GM21723 (cell line): ENCODE results near the gene SLC16A3.

Experiments
- ATAC-seq: cut with Tn5 transposase; IDR thresholded peaks from one replicate; pipeline ENCODE4 v1.9.1; 2021; ENCODE audit warnings: mild to moderate bottlenecking, moderate library complexity; ENCODE audit not compliant: unreplicated experiment

The SLC16A3 gene

GRCh38 chr17:82221341-82221902, 7.4 kb upstream of the SLC16A3 start:
- no peak for ATAC-seq

GRCh38 chr17:82222816-82223215, 6.0 kb upstream of the SLC16A3 start:
- no peak for ATAC-seq

DNA sequence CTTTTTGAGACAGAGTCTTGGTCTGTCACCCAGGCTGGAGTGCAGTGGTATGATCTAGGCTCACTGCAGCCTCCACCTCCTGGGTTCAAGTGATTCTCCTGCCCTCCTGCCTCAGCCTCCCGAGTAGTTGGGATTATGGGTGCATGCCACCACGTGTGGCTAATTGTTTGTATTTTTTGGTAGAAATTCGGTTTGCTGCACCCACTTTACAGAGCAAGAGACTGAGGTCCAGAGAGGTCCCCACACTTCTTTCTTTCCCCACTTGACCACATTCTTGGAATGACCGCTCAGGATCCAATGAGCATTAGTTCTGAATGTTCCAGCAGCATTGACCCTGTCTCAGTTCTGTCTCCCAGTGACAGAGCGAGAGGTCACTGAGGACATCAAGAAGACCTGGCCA, 5.3 kb upstream of the SLC16A3 start:
- no peak for ATAC-seq

DNA sequence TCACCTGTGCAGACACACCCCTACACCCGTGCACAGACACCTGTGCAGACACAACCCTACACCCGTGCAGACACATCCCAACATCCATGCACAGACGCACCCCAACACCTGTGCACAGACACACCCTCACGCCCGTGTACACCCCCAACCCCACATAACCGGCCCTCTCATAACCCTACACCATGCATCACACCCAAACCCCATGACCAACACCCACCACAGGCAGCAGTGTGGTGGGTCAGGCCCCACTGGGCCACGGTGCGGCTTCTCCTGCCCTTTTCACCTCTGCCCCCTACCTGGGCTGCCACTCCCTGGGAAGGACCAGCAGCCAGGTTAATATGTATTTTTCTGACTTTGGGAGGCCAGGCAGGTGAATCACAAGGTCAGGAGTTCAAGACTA, 4.2 kb upstream of the SLC16A3 start:
- no peak for ATAC-seq

GRCh38 chr17:82225368-82226029, 3.3 kb upstream of the SLC16A3 start:
- ATAC-seq: no peak

GRCh38 chr17:82226146-82226808, 2.6 kb upstream of the SLC16A3 start:
- no peak for ATAC-seq

- ATAC-seq: no peak
Observed at GRCh38 chr17:82226809-82227628, 1.8 kb upstream of the SLC16A3 start.

DNA sequence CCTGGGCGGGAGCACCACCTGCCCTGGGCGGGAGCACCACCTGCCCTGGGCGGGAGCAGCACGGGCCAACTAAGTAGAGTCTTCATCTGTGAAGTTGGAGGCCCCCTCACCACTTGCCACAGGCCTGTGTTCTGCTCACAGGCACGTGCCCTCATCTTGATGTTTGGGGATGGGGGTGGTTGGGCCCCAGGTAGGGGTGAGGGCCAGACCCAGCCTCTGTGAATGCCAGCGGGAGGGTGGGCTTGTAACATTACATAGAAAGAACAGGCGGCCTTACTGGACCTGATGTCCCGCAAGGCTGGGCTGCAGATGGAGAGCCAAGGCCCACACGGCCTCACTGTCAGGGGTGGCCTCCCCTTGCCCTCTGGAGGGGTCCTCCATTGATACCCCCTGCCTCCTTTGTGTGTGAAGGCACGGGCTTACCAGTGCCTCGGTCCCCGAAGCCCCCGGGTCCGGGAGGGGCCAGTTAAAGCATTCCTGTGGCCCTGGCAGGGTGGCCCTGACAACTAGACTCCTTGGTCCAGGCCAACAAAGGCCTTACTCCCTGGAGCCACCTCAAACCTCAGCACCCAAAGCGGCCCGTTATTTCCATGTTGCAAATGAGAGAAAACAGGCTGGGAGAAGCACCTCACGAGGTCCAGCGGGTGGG, 1.1 kb upstream of the SLC16A3 start:
- no peak for ATAC-seq

- ATAC-seq: peak; percentile 36
Observed at GRCh38 chr17:82228278-82228841, 482 bp upstream of the SLC16A3 start.

DNA sequence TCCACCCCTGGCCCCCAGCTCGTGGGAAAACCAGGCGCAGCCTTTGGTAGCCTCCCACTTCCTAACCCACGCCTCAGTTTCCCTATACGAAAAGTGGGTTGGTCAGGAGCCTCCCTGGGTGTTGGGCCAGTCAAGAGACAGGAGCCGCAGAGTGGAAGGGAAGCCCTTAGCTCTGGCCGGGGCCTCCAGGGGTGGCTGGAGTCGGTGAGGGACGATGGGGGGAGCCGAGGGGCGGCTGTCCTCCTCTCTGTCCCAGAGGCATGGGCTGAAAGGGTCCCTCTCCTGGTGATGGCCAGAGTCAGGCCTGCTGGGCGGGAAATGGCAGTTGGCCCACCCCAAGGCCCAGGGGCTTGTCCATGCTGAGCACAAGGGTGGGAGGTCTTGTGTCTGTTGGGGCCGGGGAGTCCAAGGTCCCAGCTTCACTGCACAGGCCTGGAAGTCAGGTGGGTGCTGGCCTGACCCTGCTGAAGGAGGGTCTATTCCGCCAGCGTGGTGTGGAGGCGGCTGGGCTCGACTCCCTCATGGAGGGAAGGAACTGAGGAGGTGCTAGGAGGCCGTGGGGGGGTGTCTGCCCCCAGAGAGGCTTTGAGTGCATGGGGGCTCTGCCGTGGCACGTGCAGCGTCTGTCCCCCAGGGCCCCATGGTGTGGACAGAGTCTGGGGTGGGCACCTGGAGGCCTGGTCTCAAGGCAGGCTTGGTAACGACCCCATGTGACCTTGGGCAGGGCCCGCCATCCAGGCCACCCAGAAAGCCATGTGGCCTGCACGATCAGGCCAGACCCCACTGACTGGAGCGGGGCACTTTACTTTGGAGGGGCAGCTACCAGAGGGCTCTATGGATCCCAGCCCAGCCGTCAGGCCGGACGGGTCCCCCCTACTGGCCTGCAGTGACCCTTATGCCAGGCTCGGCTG, 1.1 kb downstream of the SLC16A3 start:
- no peak for ATAC-seq

DNA sequence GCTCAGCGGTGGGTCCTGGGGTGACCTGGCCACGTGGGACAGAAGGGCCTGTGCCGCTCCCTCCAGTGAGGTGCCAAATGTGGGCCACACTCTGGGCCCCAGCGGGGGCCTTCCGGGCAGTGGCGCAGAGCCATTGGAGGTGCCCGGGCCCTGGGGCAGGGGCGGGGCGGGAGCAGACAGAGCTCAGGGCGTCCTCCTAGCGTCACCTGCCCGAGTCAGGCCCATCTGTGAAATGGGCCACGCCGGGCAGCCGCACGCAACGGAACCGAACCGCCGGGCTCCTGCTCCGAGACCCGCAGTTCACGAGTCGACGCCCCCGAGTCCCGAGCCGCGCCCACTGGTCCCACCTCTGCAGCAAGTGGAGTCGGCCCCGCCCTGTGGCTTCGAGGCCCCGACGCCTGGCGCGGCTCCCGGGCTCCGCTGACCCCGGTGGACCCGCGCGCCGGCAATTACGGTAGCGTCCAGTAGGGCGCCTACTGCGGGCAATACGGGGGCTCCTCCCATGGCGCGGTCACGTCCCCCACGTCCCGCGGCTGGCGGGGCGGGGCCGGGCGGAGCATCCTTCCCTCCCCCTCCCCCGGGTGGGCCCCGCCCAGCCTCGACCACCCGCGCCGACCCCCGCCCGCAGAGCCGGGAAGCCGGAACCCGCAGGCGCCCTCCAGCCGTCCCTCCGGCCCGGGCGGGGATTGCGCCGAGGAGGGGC, 1.9 kb downstream of the SLC16A3 start:
- ATAC-seq: peak; percentile 31

DNA sequence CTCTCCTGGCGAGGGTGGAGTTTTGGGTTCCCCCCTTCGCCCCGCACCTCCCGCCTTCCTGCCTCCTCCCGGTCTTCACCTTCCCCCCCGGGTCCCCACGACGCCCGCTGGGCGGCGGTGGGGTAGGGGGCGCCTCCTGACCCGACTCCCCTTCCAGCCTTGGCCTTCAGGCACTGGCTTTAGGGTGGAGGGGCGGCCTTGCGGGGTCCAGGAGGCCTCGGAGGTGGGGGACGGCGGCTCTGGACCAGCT, 2.4 kb downstream of the SLC16A3 start:
- peak; percentile 18 for ATAC-seq

GRCh38 chr17:82231562-82232321, 2.9 kb downstream of the SLC16A3 start:
- ATAC-seq: no peak

DNA sequence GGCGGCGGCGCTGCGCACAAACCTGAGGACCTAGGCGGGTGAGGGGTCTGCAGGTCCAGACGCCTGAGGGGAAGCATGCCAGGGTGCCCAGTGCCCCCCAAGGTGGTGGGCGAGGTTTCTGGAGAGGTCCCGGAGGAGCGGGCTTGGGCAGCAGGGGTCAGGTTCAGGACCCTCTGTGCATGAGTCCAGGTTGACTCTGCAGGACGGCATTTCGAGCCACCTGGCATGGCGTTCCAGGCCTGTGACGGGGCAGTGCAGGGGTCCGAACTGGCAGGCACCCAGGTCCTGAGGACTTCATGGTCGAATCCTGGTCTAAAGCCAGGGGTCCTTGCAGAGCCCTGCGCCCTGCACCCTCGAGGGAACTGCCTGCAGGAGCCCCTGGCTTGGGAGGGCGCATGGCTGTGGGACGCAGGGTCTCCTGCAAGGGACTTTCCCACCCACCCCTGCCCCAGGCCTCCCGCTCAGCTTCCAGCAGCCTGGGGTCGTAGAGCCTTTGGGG, 3.5 kb downstream of the SLC16A3 start:
- ATAC-seq: no peak

GRCh38 chr17:82232876-82233785, 4.3 kb downstream of the SLC16A3 start:
- ATAC-seq: no peak

GRCh38 chr17:82234211-82235055, 5.6 kb downstream of the SLC16A3 start:
- ATAC-seq: no peak
